Heart right ventricle (tissue), 16 donors: ENCODE results near the gene BRF1. TPM values are rescaled to one million over a fixed set of nuclear protein-coding genes. Genes with fewer than 3 reads are reported as not detected.

Experiments
- ATAC-seq, 8 donors: fragments of 200-7000 bp; cut with Tn5 transposase; one replicate each; pipeline ENCODE4 v1.9.1; 2020; ENCODE audit warnings: mild to moderate bottlenecking in 8 of 8, moderate library complexity in 8 of 8, moderate number of reproducible peaks in 1 of 8
- DNase-seq, 2 donors: peaks; one replicate each; pipeline ENCODE4 v3.0.0-alpha.2; 2020
- H3K27ac ChIP-seq, 10 donors: fragments of 200-600 bp; sonication (generic) in 2 of 10; one replicate each; pipeline versions ENCODE4 v1.5.0 to v1.8.0; 2020 to 2022; ENCODE audit warnings: mild to moderate bottlenecking in 3 of 10
- H3K27me3 ChIP-seq, 7 donors: fragments of 200-600 bp; one replicate each; pipeline ENCODE4 v1.8.0; 2021 to 2022; ENCODE audit warnings: mild to moderate bottlenecking in 2 of 7
- H3K36me3 ChIP-seq, 9 donors: fragments of 200-600 bp; sonication (generic) in 1 of 9; one replicate each; pipeline versions ENCODE4 v1.5.0 to v1.8.0; 2020 to 2022; ENCODE audit warnings: mild to moderate bottlenecking in 2 of 9
- H3K4me1 ChIP-seq, 9 donors: fragments of 200-600 bp; sonication (generic) in 1 of 9; one replicate each; pipeline versions ENCODE4 v1.5.0 to v1.8.0; 2020 to 2022; ENCODE audit warnings: mild to moderate bottlenecking in 4 of 9
- H3K4me3 ChIP-seq, 10 donors: fragments of 200-600 bp; sonication (generic) in 2 of 10; one replicate each; pipeline versions ENCODE4 v1.5.0 to v1.8.0; 2020 to 2022; ENCODE audit warnings: mild to moderate bottlenecking in 7 of 10, moderate library complexity in 2 of 10
- H3K9me3 ChIP-seq, 11 donors: fragments of 200-600 bp in 10 of 11; sonication (generic) in 2 of 11; one replicate each; pipeline versions ENCODE4 v1.5.0 to v1.8.0; 2013 to 2022; ENCODE audit warnings: mild to moderate bottlenecking in 2 of 11, control low read depth in 1 of 11, moderate library complexity in 1 of 11
- CTCF ChIP-seq, 9 donors: fragments of 200-600 bp; sonication (generic) in 2 of 9; IDR thresholded peaks; one replicate each; pipeline versions ENCODE4 v1.5.0 to v1.8.0; 2021 to 2022; ENCODE audit warnings: antibody characterized with exemption in 9 of 9, mild to moderate bottlenecking in 5 of 9, moderate library complexity in 1 of 9
- WGBS, 2 donors: extraction: QIAGEN DNeasy Blood & Tissue Kit; methylation state at CpG; one replicate each; pipeline ENCODE4 v1.1.7; 2013; ENCODE audit warnings: inconsistent platforms in 1 of 2; 5-methylcytosine and 5-hydroxymethylcytosine counted together
- intact Hi-C, 10 donors: fragments of 100-400 bp; cut with DNase I; formaldehyde crosslinking; loops; one replicate each; pipeline versions ENCODE4 v1.11.1 to v1.14.2; 2022
- polyA plus RNA-seq, 2 donors: library from polyadenylated mRNA; stranded (reverse); fragments of 200-250 nt; gene quantifications; one replicate each; pipeline ENCODE4 v1.2.3, GENCODE V29; 2013
- total RNA-seq, 10 donors: library from RNA; stranded (reverse); fragmentation: NEBNext Ultra II Directional in 3 of 10; extraction: Animal tissue kit (Norgen Biotek cat#: 25700) in 3 of 10; gene quantifications; one replicate each; pipeline versions ENCODE4 v1.2.1 to v1.2.4, GENCODE V29; 2021 to 2023
- donor health status: Arrhythmogenic right ventricular cardiomyopathy.
- donor health status: ischemic (EF 13 %, LVEDD 7.1; RV severe dilation, severe dysfunction).
- donor health status: healthy with polysubstance abuse.
- donor health status: DM: no; HTN: yes; CAD: no.
- donor health status: DM: no; HTN: no; CAD: no.
- donor health status: ischemic (EF 25% LVEDD 6.9; RV normal size, moderate dysfunction).
- donor health status: ischemic (EF 25% LVEDD 5.7; RV mildly dilated, moderate dysfunction).
- donor health status: healthy.
- donor health status: DM: yes; HTN: yes; CAD: no.
- donor health status: Ischemic cardiomyopathy.
- donor health status: ischemic (EF 35%, LVEDD 5.7; RV mildly dilated, moderate dysfunction).
- donor health status: nonischemic (EF 11% LVEDD 7.7; RV severe dilation, severe dysfunction).
- donor health status: DM: yes; HTN: yes; CAD: no.
- donor health status: PGD.
- donor health status: ischemic (EF 29% LVEDD 5.4; RV normal size, mild dysfunction).
- donor health status: nonischemic (EF 23%, LVEDD 6.1; RV moderate dilation, normal function).

The BRF1 gene
- total and polyA plus RNA-seq, 12 donors: 12.7 to 30.8 (median 16.2) TPM

GRCh38 chr14:105283028-105283427 is 17.8 kb downstream of the BRF1 start:
- Histone ChIP-seq H3K27me3 (no peaks in the 10 kb centered on the region), H3K36me3 (peaks cover 0 to 26% (median 0%) of the 10 kb centered on the region in 9 donors), H3K9me3 (no peaks in the 10 kb centered on the region), H3K4me1 (peaks cover 0 to 27% (median 14%) of the 10 kb centered on the region in 9 donors), H3K27ac (no peak overlapping the region), H3K4me3 (no peak overlapping the region)
- no peak for DNase-seq
- 80 to 83% methylated on average over 10 of the region's 10 CpGs for WGBS, 2 donors
- peak in 1 of 8 donors; percentile 13 for ATAC-seq
- intact Hi-C loops: loop anchor here in 6 of 10 donors (2.0 to 10.0 kb wide), 6 partner anchors 69 to 192 kb away; no protein-coding TSS in a partner anchor
- TF ChIP-seq CTCF (IDR thresholded peaks at IDR 0.05): no peak

GRCh38 chr14:105282098-105282725 is 18.6 kb downstream of the BRF1 start:
- 79 to 83% methylated on average over 16 of the region's 16 CpGs for WGBS, 2 donors
- TF ChIP-seq CTCF (IDR thresholded peaks at IDR 0.05): peak in 2 of 9 donors; percentile 21 to 23

GRCh38 chr14:105281371-105282097 is 19.3 kb downstream of the BRF1 start:
- ATAC-seq (peak in 2 of 8 donors; percentile 13 to 36), DNase-seq (no peak)
- intact Hi-C loops: loop anchor here in 8 of 10 donors (1.0 to 10.0 kb wide), 8 partner anchors 71 to 191 kb away; no protein-coding TSS in a partner anchor
- Histone ChIP-seq H3K27me3 (no peaks in the 10 kb centered on the region), H3K4me1 (peaks cover 0 to 19% (median 14%) of the 10 kb centered on the region in 9 donors), H3K36me3 (peaks cover 0 to 26% (median 0%) of the 10 kb centered on the region in 9 donors), H3K9me3 (no peaks in the 10 kb centered on the region), H3K4me3 (no peak overlapping the region), H3K27ac (no peak overlapping the region)
- WGBS, 2 donors: 68 to 70% methylated on average over 23 of the region's 23 CpGs
- peak; percentile 13 to 74 (median 59) for TF ChIP-seq CTCF (IDR thresholded peaks at IDR 0.05)

More at GRCh38 chr14:105282098-105282725, 18.6 kb downstream of the BRF1 start:
- intact Hi-C loops: loop anchor here in 7 of 10 donors (1.0 to 10.0 kb wide), 7 partner anchors 70 to 191 kb away; no protein-coding TSS in a partner anchor
- Histone ChIP-seq H3K4me1 (peaks cover 0 to 21% (median 14%) of the 10 kb centered on the region in 9 donors), H3K27ac (no peak overlapping the region), H3K36me3 (peaks cover 0 to 26% (median 0%) of the 10 kb centered on the region in 9 donors), H3K4me3 (no peak overlapping the region), H3K9me3 (no peaks in the 10 kb centered on the region), H3K27me3 (no peaks in the 10 kb centered on the region)
- no peak for DNase-seq
- ATAC-seq: peak in 1 of 8 donors; percentile 14

GRCh38 chr14:105280525-105280924 is 20.3 kb downstream of the BRF1 start:
- H3K27ac ChIP-seq: no peak overlapping the region
- H3K27me3 ChIP-seq: no peaks in the 10 kb centered on the region
- peaks cover 0 to 20% (median 14%) of the 10 kb centered on the region in 9 donors for H3K4me1 ChIP-seq
- ATAC-seq (peak in 1 of 8 donors; percentile 13), DNase-seq (no peak)
- no peak overlapping the region for H3K4me3 ChIP-seq
- TF ChIP-seq CTCF (IDR thresholded peaks at IDR 0.05): no peak
- intact Hi-C loops: loop anchor here in 7 of 10 donors (2.0 to 10.0 kb wide), 7 partner anchors 72 to 190 kb away; no protein-coding TSS in a partner anchor
- 96 to 97% methylated on average over 21 of the region's 21 CpGs for WGBS, 2 donors
- no peaks in the 10 kb centered on the region for H3K9me3 ChIP-seq
- H3K36me3 ChIP-seq: peaks cover 0 to 20% (median 0%) of the 10 kb centered on the region in 9 donors
